GF-D8 (cell line): ENCODE measurements around the gene BCL2L13.
"Not testable (repeated sequence)": the region's sequence is repeated elsewhere in the genome, so short reads cannot be mapped to it uniquely, and the experiment has no call there.

Experiments used
- DNase-seq: peaks from one replicate; lab custom pipeline; 2025; lab: John Stamatoyannopoulos, UW

BCL2L13 gene

DNA sequence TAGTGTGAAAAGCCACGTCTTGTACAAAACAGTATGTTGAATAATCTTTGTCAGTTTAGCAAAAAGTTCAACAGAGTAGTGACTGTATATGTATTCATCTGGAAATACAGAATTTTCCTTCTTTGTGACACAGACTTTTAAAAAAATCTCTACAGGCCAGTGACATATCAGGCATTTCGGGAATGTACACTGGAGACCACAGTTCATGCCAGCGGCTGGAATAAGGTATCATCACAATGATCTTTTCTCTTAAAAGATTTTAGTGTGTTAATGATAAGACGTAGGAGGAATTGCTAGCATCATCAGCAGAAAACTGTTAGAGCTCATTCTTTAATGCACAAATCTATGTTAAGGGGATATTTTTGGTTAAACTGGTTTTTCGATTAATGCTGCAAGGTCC, 57.4 kb downstream of the BCL2L13 start:
- DNase-seq, result no peak

DNA sequence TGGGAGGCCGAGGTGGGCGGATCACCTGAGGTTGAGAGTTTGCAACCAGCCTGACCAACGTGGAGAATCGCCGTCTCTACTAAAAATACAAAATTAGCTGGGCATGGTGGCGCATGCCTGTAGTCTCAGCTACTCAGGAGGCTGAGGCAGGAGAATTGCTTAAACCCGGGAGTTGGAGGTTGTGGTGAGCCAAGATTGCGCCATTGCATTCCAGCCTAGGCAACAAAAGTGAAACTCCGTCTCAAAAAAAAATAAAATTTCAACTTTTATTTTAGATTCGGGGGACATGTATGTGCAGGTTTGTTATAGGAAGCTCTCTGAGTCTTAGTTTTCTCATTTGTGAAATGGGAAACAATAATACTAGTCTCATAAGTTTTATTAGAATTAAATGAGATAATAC, 58.6 kb downstream of the BCL2L13 start:
- DNase-seq, result not testable (repeated sequence)

GRCh38 chr22:17698276-17698675, 59.7 kb downstream of the BCL2L13 start:
- not testable (repeated sequence) for DNase-seq

DNA sequence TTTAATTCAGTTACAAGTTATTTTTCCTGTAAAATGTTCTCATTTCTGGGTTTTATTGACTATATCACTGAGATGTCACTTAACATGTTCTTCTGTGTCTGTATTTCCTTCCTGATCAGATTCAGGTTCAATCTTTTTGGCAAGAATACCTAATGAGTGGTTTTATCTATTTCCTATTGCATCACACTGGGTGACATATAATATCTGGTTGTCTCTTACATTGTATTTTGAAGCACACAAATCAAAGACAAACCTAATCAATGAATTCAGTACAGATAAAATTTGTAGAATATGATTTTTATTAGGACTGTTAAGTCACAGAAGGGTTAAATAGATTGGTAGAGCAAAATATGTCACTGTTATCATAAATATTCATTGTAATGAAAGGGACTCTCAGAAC, 60.4 kb downstream of the BCL2L13 start:
- DNase-seq, result no peak

DNA sequence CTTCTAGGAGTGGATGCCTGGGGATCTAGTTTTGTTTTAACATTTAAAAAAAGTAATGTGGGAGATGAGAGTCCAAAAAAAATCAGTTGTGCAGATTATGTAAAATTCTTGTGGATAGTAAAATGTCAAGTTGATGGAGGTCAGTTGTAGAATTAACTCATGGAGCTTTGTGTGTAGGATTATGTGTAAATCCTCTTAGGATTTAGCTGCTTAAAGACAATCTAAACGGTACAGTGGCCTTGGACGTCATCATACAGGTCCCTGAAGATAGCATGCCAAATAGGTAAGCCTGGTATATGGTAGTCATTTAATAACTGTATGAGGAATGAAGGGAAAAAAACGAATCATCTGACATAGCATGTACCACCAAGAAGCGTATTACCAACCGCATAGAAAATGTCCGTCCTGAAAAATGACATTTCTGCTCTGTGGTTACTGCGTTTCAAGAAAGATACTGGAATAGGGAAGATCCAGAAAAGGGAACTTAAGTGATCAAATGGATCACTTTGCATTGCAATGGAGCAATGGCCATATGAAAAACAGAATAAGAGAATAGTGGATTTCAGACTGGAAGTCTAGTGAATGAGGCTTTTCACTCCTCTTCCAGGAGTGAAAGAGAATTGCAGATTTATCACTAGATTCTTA, 61.3 kb downstream of the BCL2L13 start:
- no peak for DNase-seq

DNA sequence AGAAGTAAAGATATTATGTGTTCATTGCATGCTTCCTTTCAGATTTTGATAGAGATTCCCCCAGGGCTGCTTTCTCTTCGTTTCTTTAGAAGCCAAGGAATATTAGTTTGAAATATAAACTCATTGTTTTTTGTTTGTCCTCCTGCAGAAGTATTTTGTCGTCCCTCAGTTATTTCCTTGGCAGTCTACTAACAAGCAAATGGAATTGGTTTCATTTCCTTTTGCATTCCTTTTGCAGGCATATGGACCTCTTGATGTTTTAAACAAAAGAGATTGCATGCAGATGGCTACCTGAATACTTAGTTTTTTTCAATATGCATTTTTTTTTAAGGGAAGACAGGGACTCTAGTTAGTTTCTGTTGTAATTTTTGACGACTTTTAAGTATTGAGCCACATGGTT, 62.2 kb downstream of the BCL2L13 start:
- DNase-seq, result no peak

DNA sequence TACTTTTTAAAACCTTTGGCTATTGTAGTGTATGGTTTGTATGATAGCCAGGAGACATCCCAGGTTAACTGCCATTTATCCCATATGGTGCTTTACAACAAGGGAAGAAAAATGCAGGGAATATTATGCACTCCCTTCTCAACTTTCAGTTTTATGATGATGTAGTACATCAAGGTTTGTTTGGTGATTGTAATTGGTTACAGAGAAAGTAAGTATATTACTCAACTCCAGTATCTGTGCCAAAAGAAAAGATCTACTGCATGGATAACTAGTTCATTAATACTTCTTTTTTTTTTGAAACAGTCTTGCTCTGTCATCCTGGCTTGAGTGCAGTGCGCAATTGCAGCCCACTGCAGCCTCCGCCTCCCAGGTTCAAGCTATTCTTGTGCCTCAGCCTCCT, 65.3 kb downstream of the BCL2L13 start:
- DNase-seq, result no peak

DNA sequence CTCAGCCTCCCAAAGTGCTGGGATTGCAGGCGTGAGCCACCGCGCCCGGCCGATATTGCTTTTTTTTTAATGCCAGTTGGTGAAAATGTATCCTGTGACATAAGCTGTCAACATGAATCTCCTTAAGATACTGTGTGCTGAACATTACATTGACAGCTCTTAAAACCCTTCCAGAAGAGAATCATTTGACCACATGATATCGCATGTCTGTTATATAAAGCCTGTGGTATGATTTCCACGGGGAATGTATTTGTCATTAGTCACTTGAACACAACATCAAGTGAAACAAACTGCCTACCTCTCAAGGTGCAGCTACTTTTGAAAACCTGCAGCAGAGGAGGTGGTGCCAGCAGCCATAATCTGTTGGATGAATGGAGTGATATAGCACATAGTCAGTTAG, 67.0 kb downstream of the BCL2L13 start:
- no peak for DNase-seq

- DNase-seq, result peak; percentile 77
Measured at GRCh38 chr22:17705951-17706900, 67.7 kb downstream of the BCL2L13 start.

- DNase-seq, result no peak
Measured at GRCh38 chr22:17706947-17707346, 68.4 kb downstream of the BCL2L13 start.

DNA sequence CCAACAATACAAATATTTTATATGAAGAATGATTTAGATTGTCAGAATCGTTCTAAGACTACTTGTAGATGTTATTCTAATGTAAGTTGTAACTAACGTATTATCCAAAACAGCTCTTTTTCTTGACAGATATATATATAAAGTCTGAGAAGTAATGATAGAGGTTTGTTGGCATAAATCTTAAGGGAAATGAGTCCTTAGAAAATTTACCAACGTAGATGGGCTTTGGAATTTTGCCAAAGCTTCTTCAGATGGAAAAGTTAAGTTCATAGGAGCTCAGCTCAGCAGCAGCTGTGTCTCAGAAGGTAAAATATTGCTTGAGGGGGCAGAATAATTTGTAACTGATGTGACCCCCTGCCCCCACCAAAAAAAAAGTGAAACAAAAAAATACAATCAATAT, 69.0 kb downstream of the BCL2L13 start:
- no peak for DNase-seq

- no peak for DNase-seq
Measured at GRCh38 chr22:17710023-17710422, 71.5 kb downstream of the BCL2L13 start.

DNA sequence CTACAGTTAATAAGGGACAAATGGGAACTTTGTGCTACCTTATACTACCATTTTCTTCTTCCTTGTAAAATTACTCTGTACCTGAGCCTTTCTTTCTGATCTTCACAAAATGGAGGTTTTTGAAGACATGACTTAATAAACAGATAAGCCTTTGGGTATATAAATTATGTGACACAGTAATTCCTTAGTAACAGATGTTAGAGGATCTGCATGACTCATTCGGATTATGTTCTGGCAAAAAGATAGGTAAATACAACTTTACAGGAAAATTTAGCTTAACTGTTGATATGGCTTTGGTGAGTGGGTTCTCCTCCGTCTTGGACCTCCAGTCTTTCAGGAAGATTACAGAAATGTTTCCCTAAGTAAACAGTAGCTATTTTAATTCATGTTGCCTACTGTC, 73.9 kb downstream of the BCL2L13 start:
- no peak for DNase-seq

GRCh38 chr22:17716529-17716928, 78.0 kb downstream of the BCL2L13 start:
- DNase-seq, result no peak

GRCh38 chr22:17717708-17718107, 79.2 kb downstream of the BCL2L13 start:
- no peak for DNase-seq

DNA sequence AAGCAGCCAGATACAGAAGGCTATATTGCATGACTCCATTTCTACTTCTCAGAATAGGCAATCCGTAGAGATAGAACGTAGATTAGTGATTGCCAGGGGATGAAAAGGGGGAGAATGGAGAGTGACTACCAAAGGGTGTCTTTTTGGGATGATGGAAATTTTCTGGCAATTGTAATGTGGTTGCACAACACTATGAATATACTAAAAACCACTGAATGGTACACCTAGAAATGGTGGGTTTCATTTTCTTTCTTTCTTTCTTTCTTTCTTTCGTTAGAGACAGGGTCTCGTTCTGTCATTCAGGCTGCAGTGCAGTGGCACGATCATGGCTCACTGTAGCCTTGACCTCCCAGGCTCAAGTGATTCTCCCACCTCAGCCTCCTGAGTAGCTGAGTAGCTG, 81.4 kb downstream of the BCL2L13 start:
- DNase-seq, result no peak

- DNase-seq, result no peak
Measured at GRCh38 chr22:17724241-17724640, 85.7 kb downstream of the BCL2L13 start.

- no peak for DNase-seq
Measured at GRCh38 chr22:17724678-17725499, 86.3 kb downstream of the BCL2L13 start.

GRCh38 chr22:17725500-17725796, 86.9 kb downstream of the BCL2L13 start:
- no peak for DNase-seq

DNA sequence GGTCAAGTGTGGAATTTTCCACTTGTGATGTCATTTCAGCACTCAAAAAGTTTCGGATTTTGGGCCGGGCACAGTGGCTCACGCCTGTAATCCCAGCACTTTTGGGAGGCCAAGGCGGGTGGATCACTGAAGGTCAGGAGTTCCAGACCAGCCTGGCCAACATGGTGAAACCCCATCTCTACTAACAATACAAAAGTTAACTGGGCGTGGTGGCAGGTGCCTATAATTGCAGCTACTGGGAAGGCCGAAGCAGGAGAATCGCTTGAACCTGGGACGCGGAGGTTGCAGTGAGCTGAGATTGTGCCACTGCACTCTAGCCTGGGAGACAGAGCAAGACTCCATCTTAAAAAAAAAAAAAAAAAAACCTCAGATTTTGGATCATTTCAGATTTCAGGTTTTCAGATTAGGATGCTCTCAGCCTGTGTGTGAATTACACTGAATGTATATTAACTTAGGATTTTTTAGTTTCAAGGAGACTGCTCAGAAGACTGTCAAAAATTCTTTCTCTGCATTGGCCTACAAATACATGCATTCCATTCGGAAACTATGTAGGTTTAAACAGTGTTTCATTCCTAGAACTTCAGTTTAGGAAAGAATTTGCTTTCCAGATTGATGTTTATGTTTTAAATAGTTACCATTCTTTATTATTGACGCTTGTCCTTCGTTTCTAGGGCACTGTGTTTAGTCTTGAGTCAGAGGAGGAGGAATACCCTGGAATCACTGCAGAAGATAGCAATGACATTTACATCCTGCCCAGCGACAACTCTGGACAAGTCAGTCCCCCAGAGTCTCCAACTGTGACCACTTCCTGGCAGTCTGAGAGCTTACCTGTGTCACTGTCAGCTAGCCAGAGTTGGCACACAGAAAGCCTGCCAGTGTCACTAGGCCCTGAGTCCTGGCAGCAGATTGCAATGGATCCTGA, 87.7 kb downstream of the BCL2L13 start:
- DNase-seq, result no peak
